HepG2 (cell line): ENCODE measurements around the gene ATN1. TPM values are rescaled to one million over a fixed set of nuclear protein-coding genes. Genes with fewer than 3 reads are reported as not detected.
A peak's percentile ranks its signal among the peaks of the same experiment; 100 is the strongest.

Experiments
- ARNTL ChIP-seq: sonication (generic); formaldehyde crosslinking; IDR thresholded peaks from 2 replicates; pipeline ENCODE4 v1.4.0; 2020; ENCODE audit warnings: mild to moderate bottlenecking, missing genetic modification reagents
- CC2D1A ChIP-seq: sonication (generic); formaldehyde crosslinking; IDR thresholded peaks from 2 replicates; pipeline ENCODE4 v1.8.1; 2023; ENCODE audit warnings: mild to moderate bottlenecking, missing genetic modification reagents
- GATAD1 ChIP-seq: IDR thresholded peaks from 2 replicates; pipeline ENCODE4 v1.6.1; 2016; ENCODE audit warnings: missing genetic modification reagents, missing compliant biosample characterization
- HNRNPLL ChIP-seq: fragments of 200-400 bp; formaldehyde crosslinking; IDR thresholded peaks from 2 replicates; pipeline ENCODE4 v1.6.1; 2017; ENCODE audit warnings: mild to moderate bottlenecking, low read depth, low read length; ENCODE audit not compliant: poor library complexity, severe bottlenecking
- IRX3 ChIP-seq: sonication (generic); formaldehyde crosslinking; IDR thresholded peaks from 2 replicates; pipeline ENCODE4 v1.8.1; 2023; ENCODE audit warnings: mild to moderate bottlenecking, low read depth, missing genetic modification reagents, borderline replicate concordance
- KAT7 ChIP-seq: IDR thresholded peaks from 2 replicates; pipeline ENCODE4 v1.6.1; 2018; ENCODE audit warnings: borderline replicate concordance, missing compliant biosample characterization
- KAT8 ChIP-seq: IDR thresholded peaks from 2 replicates; pipeline ENCODE4 v1.6.1; 2016; ENCODE audit warnings: missing genetic modification reagents, missing compliant biosample characterization
- KDM3A ChIP-seq: IDR thresholded peaks from 2 replicates; pipeline ENCODE4 v1.6.1; 2018; ENCODE audit warnings: low read depth, missing compliant biosample characterization
- MIER3 ChIP-seq: IDR thresholded peaks from 2 replicates; pipeline ENCODE4 v1.6.1; 2016; ENCODE audit warnings: missing compliant biosample characterization, borderline replicate concordance
- MYC ChIP-seq: sonication (generic); formaldehyde crosslinking; IDR thresholded peaks from 2 replicates; pipeline ENCODE4 v1.9.0; 2021; ENCODE audit warnings: missing genetic modification reagents, borderline replicate concordance
- SIX1 ChIP-seq: sonication (generic); formaldehyde crosslinking; IDR thresholded peaks from 2 replicates; pipeline ENCODE4 v1.4.0; 2020; ENCODE audit warnings: missing genetic modification reagents, borderline replicate concordance
- SMARCC2 ChIP-seq: fragments of 450-650 bp; IDR thresholded peaks from 2 replicates; pipeline ENCODE4 v1.6.1; 2017; ENCODE audit warnings: antibody characterized with exemption, mild to moderate bottlenecking
- SNAPC4 ChIP-seq: sonication (generic); formaldehyde crosslinking; IDR thresholded peaks from 2 replicates; pipeline ENCODE4 v1.4.0; 2020; ENCODE audit warnings: mild to moderate bottlenecking, missing genetic modification reagents
- TGIF2 ChIP-seq: IDR thresholded peaks from 2 replicates; pipeline ENCODE4 v1.6.1; 2016; ENCODE audit warnings: control low read depth, missing compliant biosample characterization
- THAP11 ChIP-seq: IDR thresholded peaks from 2 replicates; pipeline ENCODE4 v1.6.1; 2016; ENCODE audit warnings: missing biosample characterization, missing genetic modification reagents
- ZNF224 ChIP-seq: sonication (generic); formaldehyde crosslinking; IDR thresholded peaks from 2 replicates; pipeline ENCODE4 v1.5.0; 2020; ENCODE audit warnings: mild to moderate bottlenecking, missing genetic modification reagents
- ZNF451 ChIP-seq: sonication (generic); formaldehyde crosslinking; IDR thresholded peaks from 2 replicates; pipeline ENCODE4 v1.5.0; 2020; ENCODE audit warnings: mild to moderate bottlenecking, missing genetic modification reagents
- ZNF670 ChIP-seq: sonication (generic); formaldehyde crosslinking; IDR thresholded peaks from 2 replicates; pipeline ENCODE4 v1.8.0; 2022; ENCODE audit warnings: mild to moderate bottlenecking, missing genetic modification reagents, borderline replicate concordance
- ZNF775 ChIP-seq: sonication (generic); formaldehyde crosslinking; IDR thresholded peaks from 2 replicates; pipeline ENCODE4 v1.4.0; 2020; ENCODE audit warnings: missing genetic modification reagents, mild to moderate bottlenecking, moderate library complexity, borderline replicate concordance
- polyA plus RNA-seq, 8 experiments: library from polyadenylated mRNA; depleted of rRNA in 3 of 8; stranded (reverse) in 7 of 8; unstranded in 1 of 8; fragments of >200 nt; fragmentation: Illumina TruSeq in 4 of 8; extraction: Trizol in 4 of 8; gene quantifications; 2 replicates each; pipeline versions ENCODE4 v1.2.1 to v1.2.3, GENCODE V29; 2011 to 2016; ENCODE audit warnings: low read depth in 4 of 8, missing spikeins in 1 of 8, mixed read lengths in 1 of 8; ENCODE audit not compliant: insufficient read depth in 1 of 8
- total RNA-seq, 5 experiments: library from RNA; depleted of rRNA; stranded (reverse); fragments of >200 nt; fragmentation: Illumina TruSeq; extraction: Trizol; gene quantifications; 2 replicates each; pipeline ENCODE4 v1.2.3, GENCODE V29; 2016; ENCODE audit warnings: low read depth in 1 of 5
- TF ChIP-seq, protein P1 (sequence below): sonication (generic); formaldehyde crosslinking; IDR thresholded peaks from 2 replicates; pipeline ENCODE4 v1.4.0; 2020; ENCODE audit warnings: mild to moderate bottlenecking, missing genetic modification reagents, borderline replicate concordance

The ATN1 gene
- total and polyA plus RNA-seq, 2 of the 13 experiments (the other 11 are each of a cell fraction or from before 2014, with no cell fraction given): 2.1 to 8.6 TPM

- TF ChIP-seq SNAPC4 (CRISPR knock-in tag): no peak
- no peak for TF ChIP-seq KAT7
- TF ChIP-seq SIX1 (CRISPR knock-in tag): no peak
- TF ChIP-seq ZNF775: no peak
- TF ChIP-seq MYC: peak; percentile 42; the same call in 1 of the 2 replicates
- no peak for TF ChIP-seq ZNF451 (CRISPR knock-in tag)
- peak; percentile 78; the same call in 1 of the 2 replicates for TF ChIP-seq TGIF2 (CRISPR knock-in tag)
- TF ChIP-seq MIER3: 0 out of 2 replicates have a peak, but pooled peaks have one; percentile 34
- no peak for TF ChIP-seq ZNF670 (CRISPR knock-in tag)
- TF ChIP-seq ZNF224 (CRISPR knock-in tag): peak; percentile 77; the same call in 1 of the 2 replicates
- no peak for TF ChIP-seq SMARCC2
- TF ChIP-seq ARNTL (CRISPR knock-in tag): 0 out of 2 replicates have a peak, but pooled peaks have one; percentile 24
- TF ChIP-seq, protein P1, sequence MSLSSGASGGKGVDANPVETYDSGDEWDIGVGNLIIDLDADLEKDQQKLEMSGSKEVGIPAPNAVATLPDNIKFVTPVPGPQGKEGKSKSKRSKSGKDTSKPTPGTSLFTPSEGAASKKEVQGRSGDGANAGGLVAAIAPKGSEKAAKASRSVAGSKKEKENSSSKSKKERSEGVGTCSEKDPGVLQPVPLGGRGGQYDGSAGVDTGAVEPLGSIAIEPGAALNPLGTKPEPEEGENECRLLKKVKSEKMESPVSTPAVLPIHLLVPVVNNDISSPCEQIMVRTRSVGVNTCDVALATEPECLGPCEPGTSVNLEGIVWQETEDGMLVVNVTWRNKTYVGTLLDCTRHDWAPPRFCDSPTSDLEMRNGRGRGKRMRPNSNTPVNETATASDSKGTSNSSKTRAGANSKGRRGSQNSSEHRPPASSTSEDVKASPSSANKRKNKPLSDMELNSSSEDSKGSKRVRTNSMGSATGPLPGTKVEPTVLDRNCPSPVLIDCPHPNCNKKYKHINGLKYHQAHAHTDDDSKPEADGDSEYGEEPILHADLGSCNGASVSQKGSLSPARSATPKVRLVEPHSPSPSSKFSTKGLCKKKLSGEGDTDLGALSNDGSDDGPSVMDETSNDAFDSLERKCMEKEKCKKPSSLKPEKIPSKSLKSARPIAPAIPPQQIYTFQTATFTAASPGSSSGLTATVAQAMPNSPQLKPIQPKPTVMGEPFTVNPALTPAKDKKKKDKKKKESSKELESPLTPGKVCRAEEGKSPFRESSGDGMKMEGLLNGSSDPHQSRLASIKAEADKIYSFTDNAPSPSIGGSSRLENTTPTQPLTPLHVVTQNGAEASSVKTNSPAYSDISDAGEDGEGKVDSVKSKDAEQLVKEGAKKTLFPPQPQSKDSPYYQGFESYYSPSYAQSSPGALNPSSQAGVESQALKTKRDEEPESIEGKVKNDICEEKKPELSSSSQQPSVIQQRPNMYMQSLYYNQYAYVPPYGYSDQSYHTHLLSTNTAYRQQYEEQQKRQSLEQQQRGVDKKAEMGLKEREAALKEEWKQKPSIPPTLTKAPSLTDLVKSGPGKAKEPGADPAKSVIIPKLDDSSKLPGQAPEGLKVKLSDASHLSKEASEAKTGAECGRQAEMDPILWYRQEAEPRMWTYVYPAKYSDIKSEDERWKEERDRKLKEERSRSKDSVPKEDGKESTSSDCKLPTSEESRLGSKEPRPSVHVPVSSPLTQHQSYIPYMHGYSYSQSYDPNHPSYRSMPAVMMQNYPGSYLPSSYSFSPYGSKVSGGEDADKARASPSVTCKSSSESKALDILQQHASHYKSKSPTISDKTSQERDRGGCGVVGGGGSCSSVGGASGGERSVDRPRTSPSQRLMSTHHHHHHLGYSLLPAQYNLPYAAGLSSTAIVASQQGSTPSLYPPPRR (CRISPR knock-in tag): peak; percentile 34; the same call in 1 of the 2 replicates
- TF ChIP-seq KDM3A (CRISPR knock-in tag): no peak; the same call in 1 of the 2 replicates
- no peak for TF ChIP-seq CC2D1A (CRISPR knock-in tag)
- no peak for TF ChIP-seq IRX3
- TF ChIP-seq HNRNPLL: peak; percentile 68
- TF ChIP-seq THAP11: peak; percentile 72
- TF ChIP-seq KAT8: peak; percentile 90
- TF ChIP-seq GATAD1 (CRISPR knock-in tag): peak; percentile 49; the same call in 1 of the 2 replicates
Measured at GRCh38 chr12:6946033-6946919, 18.5 kb downstream of the ATN1 start (continued).
